GM12872 (cell line): ENCODE results near the gene CCDC89.

ENCODE experiments used
- CTCF ChIP-seq: IDR thresholded peaks from 3 replicates; pipeline ENCODE4 v1.5.1; 2011; ENCODE audit warnings: low read depth, mild to moderate bottlenecking, low read length, moderate library complexity; ENCODE audit not compliant: insufficient read depth

Gene CCDC89

GRCh38 chr11:85682330-85683305, 3.4 kb downstream of the CCDC89 start:
- no peak for TF ChIP-seq CTCF

GRCh38 chr11:85680897-85681296, 5.1 kb downstream of the CCDC89 start:
- TF ChIP-seq CTCF = no peak

- TF ChIP-seq CTCF = no peak
Measured at GRCh38 chr11:85679576-85679975, 6.4 kb downstream of the CCDC89 start.

GRCh38 chr11:85673393-85673792, 12.6 kb downstream of the CCDC89 start:
- TF ChIP-seq CTCF = no peak

GRCh38 chr11:85672105-85672902, 13.7 kb downstream of the CCDC89 start:
- TF ChIP-seq CTCF = no peak

- no peak for TF ChIP-seq CTCF
Measured at GRCh38 chr11:85668157-85668556, 17.8 kb downstream of the CCDC89 start.

GRCh38 chr11:85666687-85667086, 19.3 kb downstream of the CCDC89 start:
- no peak for TF ChIP-seq CTCF
